Natural killer cell (primary cell): ENCODE measurements around the gene IGSF8. TPM values are rescaled to one million over a fixed set of nuclear protein-coding genes. Genes with fewer than 3 reads are reported as not detected.

Source experiments
- ATAC-seq, 3 donors: fragments of 150-1000 bp in 2 of 3; fragments of 200-7000 bp in 1 of 3; cut with Tn5 transposase; 1 replicate in 1 of 3; 2 replicates in 2 of 3; pipeline ENCODE4 v1.10.0; 2021; ENCODE audit warnings: mild to moderate bottlenecking in 2 of 3, moderate library complexity in 2 of 3
- DNase-seq, 2 donors: peaks; one replicate each; pipeline versions ENCODE4 v3.0.0 to v3.0.0-alpha.2; 2013 to 2021; ENCODE audit warnings: mixed read lengths in 1 of 2
- H3K27ac ChIP-seq: one replicate; pipeline ENCODE4 v1.5.1; 2013; ENCODE audit warnings: mild to moderate bottlenecking, low read length
- H3K27me3 ChIP-seq: one replicate; pipeline ENCODE4 v1.6.1; 2013; ENCODE audit warnings: low read length; ENCODE audit not compliant: control insufficient read depth, insufficient read depth
- H3K36me3 ChIP-seq: one replicate; pipeline ENCODE4 v1.6.1; 2013; ENCODE audit warnings: low read length; ENCODE audit not compliant: control insufficient read depth, insufficient read depth
- H3K4me1 ChIP-seq: one replicate; pipeline ENCODE4 v1.6.1; 2013; ENCODE audit warnings: low read length; ENCODE audit not compliant: control insufficient read depth, insufficient read depth
- H3K4me3 ChIP-seq: one replicate; pipeline ENCODE4 v1.5.1; 2013; ENCODE audit warnings: low read length
- H3K9me3 ChIP-seq: one replicate; pipeline ENCODE4 v1.6.1; 2013; ENCODE audit warnings: low read length; ENCODE audit not compliant: control insufficient read depth, insufficient read depth
- H3K27ac Mint-ChIP-seq, 2 donors: one replicate each; pipeline ENCODE4 v1.8.0; 2022; ENCODE audit warnings: mild to moderate bottlenecking in 2 of 2, mixed read lengths in 2 of 2, moderate library complexity in 1 of 2
- H3K27me3 Mint-ChIP-seq, 2 donors: one replicate each; pipeline ENCODE4 v1.8.0; 2022; ENCODE audit warnings: low read depth in 2 of 2, mixed read lengths in 2 of 2
- H3K36me3 Mint-ChIP-seq: one replicate; pipeline ENCODE4 v1.8.0; 2022; ENCODE audit warnings: mixed read lengths
- H3K4me1 Mint-ChIP-seq, 2 donors: one replicate each; pipeline ENCODE4 v1.8.0; 2022; ENCODE audit warnings: mixed read lengths in 2 of 2
- H3K4me3 Mint-ChIP-seq: one replicate; pipeline ENCODE4 v1.8.0; 2022; ENCODE audit warnings: mild to moderate bottlenecking, moderate library complexity, mixed read lengths
- H3K9me3 Mint-ChIP-seq, 2 donors: one replicate each; pipeline ENCODE4 v1.8.0; 2022; ENCODE audit warnings: mixed read lengths in 2 of 2
- WGBS: methylation state at CpG from one replicate; pipeline ENCODE4 v1.1.7; 2013; ENCODE audit warnings: missing lambda C conversion rate; ENCODE audit not compliant: insufficient coverage; 5-methylcytosine and 5-hydroxymethylcytosine counted together
- intact Hi-C: fragments of 100-400 bp; cut with micrococcal nuclease; formaldehyde crosslinking; loops from one replicate; pipeline ENCODE4 v1.14.2; 2022
- total RNA-seq, 4 donors: library from RNA; stranded (reverse); fragments of 120-200 nt in 1 of 4; gene quantifications; one replicate each; pipeline versions ENCODE4 v1.2.3 to v1.2.4, GENCODE V29; 2013 to 2022
- TF ChIP-seq, protein P1 (sequence below): fragments of 200-600 bp; IDR thresholded peaks from one replicate; pipeline ENCODE4 v1.8.0; 2022; ENCODE audit warnings: antibody characterized with exemption

The IGSF8 gene
- total RNA-seq, 3 donors from 2014 or later (not counting 1 experiment from before 2014, with no cell fraction given), result 26.3 to 35.3 (median 32.1) TPM

DNA sequence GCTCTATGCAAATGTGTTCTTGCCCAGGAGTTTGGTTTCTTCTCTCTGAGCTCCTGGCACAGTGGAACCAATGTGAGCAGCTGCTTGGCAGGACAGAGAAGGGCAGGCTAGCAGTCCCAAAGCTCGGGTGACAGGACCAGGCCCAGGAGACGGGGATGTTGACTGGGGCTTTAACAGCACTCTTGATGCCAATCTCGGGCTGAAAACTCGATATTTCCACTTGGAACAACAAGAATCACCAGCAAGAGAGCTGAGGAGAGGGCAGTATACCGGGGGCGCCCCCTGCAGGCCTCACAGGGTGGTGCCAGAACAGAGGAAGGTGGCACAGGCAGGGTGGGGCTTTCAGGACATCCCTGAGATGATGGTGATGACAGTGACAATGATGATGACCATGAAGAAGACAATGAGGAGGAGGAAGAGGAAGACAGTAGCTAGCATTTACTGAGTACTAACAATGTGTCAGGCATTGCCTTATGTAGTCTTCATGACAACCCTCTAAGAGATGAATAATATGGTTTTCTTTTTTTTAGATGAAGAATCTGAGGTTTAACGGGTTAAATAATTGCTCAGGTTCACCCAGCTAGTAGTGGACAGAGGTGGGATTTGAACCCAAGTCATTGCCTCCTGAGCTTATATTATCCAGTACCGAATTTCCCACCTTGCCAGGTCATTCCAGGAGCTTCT lies 19.8 kb downstream of the IGSF8 start:
- TF ChIP-seq, protein P1, sequence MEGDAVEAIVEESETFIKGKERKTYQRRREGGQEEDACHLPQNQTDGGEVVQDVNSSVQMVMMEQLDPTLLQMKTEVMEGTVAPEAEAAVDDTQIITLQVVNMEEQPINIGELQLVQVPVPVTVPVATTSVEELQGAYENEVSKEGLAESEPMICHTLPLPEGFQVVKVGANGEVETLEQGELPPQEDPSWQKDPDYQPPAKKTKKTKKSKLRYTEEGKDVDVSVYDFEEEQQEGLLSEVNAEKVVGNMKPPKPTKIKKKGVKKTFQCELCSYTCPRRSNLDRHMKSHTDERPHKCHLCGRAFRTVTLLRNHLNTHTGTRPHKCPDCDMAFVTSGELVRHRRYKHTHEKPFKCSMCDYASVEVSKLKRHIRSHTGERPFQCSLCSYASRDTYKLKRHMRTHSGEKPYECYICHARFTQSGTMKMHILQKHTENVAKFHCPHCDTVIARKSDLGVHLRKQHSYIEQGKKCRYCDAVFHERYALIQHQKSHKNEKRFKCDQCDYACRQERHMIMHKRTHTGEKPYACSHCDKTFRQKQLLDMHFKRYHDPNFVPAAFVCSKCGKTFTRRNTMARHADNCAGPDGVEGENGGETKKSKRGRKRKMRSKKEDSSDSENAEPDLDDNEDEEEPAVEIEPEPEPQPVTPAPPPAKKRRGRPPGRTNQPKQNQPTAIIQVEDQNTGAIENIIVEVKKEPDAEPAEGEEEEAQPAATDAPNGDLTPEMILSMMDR, result peak; percentile 74
- Mint-ChIP-seq H3K4me3 (no peak overlapping the region), H3K9me3 (no peaks in the 10 kb centered on the region), H3K27ac (no peak overlapping the region), H3K36me3 (no peaks in the 10 kb centered on the region), H3K27me3 (peaks cover 44 to 68% of the 10 kb centered on the region in 2 donors), H3K4me1 (no peaks in the 10 kb centered on the region)
- H3K27me3 ChIP-seq, result peaks cover 28% of the 10 kb centered on the region
- H3K27ac ChIP-seq, result no peak overlapping the region
- no peaks in the 10 kb centered on the region for H3K4me1 ChIP-seq
- intact Hi-C loops, result loop anchor here (2.0 kb wide), 1 partner anchor 32 kb away; no protein-coding TSS in a partner anchor
- H3K9me3 ChIP-seq, result no peaks in the 10 kb centered on the region
- H3K4me3 ChIP-seq, result no peak overlapping the region
- WGBS, result 14% methylated on average over 8 of the region's 8 CpGs
- DNase-seq, result peak; percentile 43 to 72
- ATAC-seq, result peak; percentile 72 to 89 (median 86)
- no peaks in the 10 kb centered on the region for H3K36me3 ChIP-seq

DNA sequence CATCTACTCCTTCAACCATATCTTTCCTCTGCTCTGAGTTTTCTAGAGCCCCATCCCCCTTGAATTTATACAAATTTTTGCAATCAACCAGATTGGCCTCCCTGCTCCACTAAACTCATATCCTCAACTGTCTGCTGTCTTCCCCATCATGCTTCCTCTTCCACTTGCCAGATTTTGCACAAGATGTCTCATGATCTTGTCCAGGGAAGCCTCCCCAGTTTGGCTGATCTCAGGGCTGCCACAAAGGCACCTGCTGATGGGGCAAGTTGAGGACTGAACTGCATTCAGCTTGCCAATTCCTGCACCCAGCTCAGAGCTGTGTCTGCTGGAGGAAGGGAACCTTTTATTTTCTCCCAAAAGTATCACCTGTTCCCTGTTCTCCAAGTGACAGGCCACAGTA lies 20.9 kb downstream of the IGSF8 start:
- Histone ChIP-seq H3K27ac (no peak overlapping the region), H3K27me3 (peaks cover 22% of the 10 kb centered on the region), H3K4me3 (no peak overlapping the region), H3K36me3 (no peaks in the 10 kb centered on the region), H3K9me3 (no peaks in the 10 kb centered on the region), H3K4me1 (no peaks in the 10 kb centered on the region)
- Mint-ChIP-seq H3K27ac (no peak overlapping the region), H3K9me3 (no peaks in the 10 kb centered on the region), H3K4me1 (no peaks in the 10 kb centered on the region), H3K36me3 (no peaks in the 10 kb centered on the region), H3K27me3 (peaks cover 37 to 65% of the 10 kb centered on the region in 2 donors), H3K4me3 (no peak overlapping the region)
- intact Hi-C loops, result no loop called here
- ATAC-seq, result no peak
- TF ChIP-seq, protein P1, result no peak
- no peak for DNase-seq

DNA sequence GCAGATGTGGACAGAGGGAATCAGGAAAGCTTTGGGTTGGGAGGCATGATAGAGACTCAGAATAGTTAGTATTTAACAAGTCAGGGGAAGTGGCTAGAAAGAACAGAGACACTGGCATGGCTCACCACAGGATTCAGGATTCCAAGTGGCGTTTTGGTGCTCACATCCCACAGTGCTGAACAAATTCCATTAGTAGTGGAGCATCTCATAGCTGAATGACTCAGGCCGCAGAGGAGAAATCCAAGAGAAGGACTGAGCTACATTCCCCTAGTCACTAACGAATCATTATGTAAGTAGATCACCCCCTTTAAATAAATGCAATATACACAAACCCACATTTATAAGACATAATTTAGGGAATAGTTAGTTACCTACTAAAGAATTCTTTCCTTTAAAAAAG lies 22.1 kb downstream of the IGSF8 start:
- Histone ChIP-seq H3K9me3 (no peaks in the 10 kb centered on the region), H3K36me3 (no peaks in the 10 kb centered on the region), H3K27ac (no peak overlapping the region), H3K27me3 (peaks cover 22% of the 10 kb centered on the region), H3K4me3 (no peak overlapping the region), H3K4me1 (no peaks in the 10 kb centered on the region)
- ATAC-seq (no peak), DNase-seq (no peak)
- intact Hi-C loops, result no loop called here
- TF ChIP-seq, protein P1, result no peak
- Mint-ChIP-seq H3K9me3 (no peaks in the 10 kb centered on the region), H3K4me3 (no peak overlapping the region), H3K27me3 (peaks cover 38 to 53% of the 10 kb centered on the region in 2 donors), H3K36me3 (no peaks in the 10 kb centered on the region), H3K4me1 (peaks cover 0 to 7% of the 10 kb centered on the region in 2 donors), H3K27ac (no peak overlapping the region)
- WGBS, result 88% methylated on average over 3 of the region's 3 CpGs

DNA sequence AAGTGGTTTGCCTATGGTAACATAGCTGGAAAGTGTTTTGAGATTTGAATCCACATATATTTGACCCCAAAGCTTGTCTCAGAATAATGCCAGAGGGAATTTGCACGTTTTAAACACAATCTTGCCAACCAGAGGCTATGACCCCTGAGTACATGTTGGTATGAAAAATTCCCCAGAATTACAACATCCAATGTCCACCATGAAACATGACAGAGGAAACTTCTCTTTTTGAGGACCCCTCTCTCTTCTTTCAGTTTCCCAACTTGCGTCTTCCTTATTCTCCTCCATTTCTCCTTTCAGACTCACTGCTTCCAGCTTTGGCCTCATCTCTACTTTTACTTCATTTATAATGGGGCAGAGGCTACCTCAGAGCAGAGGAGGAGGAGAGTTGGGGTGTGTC lies 22.6 kb downstream of the IGSF8 start:
- Mint-ChIP-seq H3K4me3 (no peak overlapping the region), H3K9me3 (no peaks in the 10 kb centered on the region), H3K27ac (no peak overlapping the region), H3K36me3 (no peaks in the 10 kb centered on the region), H3K27me3 (peaks cover 35 to 49% of the 10 kb centered on the region in 2 donors), H3K4me1 (peaks cover 0 to 7% of the 10 kb centered on the region in 2 donors)
- Histone ChIP-seq H3K36me3 (no peaks in the 10 kb centered on the region), H3K9me3 (no peaks in the 10 kb centered on the region), H3K27ac (no peak overlapping the region), H3K4me3 (no peak overlapping the region), H3K4me1 (peaks cover 1% of the 10 kb centered on the region), H3K27me3 (peaks cover 23% of the 10 kb centered on the region)
- TF ChIP-seq, protein P1, result no peak
- ATAC-seq (no peak), DNase-seq (no peak)
- intact Hi-C loops, result no loop called here
- 45% methylated on average over 1 of the region's 2 CpGs for whole genome bisulfite sequencing
